Astrocyte (in vitro differentiated cells and primary cell): ENCODE data around the gene LDLRAD4. TPM values are rescaled to one million over a fixed set of nuclear protein-coding genes. Genes with fewer than 3 reads are reported as not detected.

Experiments used
- DNase-seq: peaks from one replicate; pipeline ENCODE4 v3.0.0-alpha.2; 2010; ENCODE audit warnings: low read depth
- FAIRE-seq: peaks from 2 replicates; lab custom pipeline; 2011; peaks lifted over from hg19 to GRCh38; lab: Jason Lieb, UNC
- H2AFZ ChIP-seq: 2 replicates; pipeline ENCODE4 v1.6.0; 2012; ENCODE audit warnings: low read depth, low read length, inconsistent platforms
- H3K27ac ChIP-seq: 2 replicates; pipeline ENCODE4 v1.5.1; 2011; ENCODE audit warnings: low read depth, low read length, inconsistent platforms
- H3K27me3 ChIP-seq: 2 replicates; pipeline ENCODE4 v1.6.0; 2011; ENCODE audit warnings: low read length, inconsistent platforms; ENCODE audit not compliant: insufficient read depth
- H3K36me3 ChIP-seq: 2 replicates; pipeline ENCODE4 v1.5.1; 2011; ENCODE audit warnings: low read length, inconsistent platforms; ENCODE audit not compliant: insufficient read depth
- H3K4me1 ChIP-seq: 2 replicates; pipeline ENCODE4 v1.5.1; 2011; ENCODE audit warnings: low read length, inconsistent platforms; ENCODE audit not compliant: insufficient read depth
- H3K4me2 ChIP-seq: 2 replicates; pipeline ENCODE4 v1.6.0; 2012; ENCODE audit warnings: low read length, inconsistent platforms
- H3K4me3 ChIP-seq: 2 replicates; pipeline ENCODE4 v1.5.1; 2011; ENCODE audit warnings: low read depth, mild to moderate bottlenecking, low read length, inconsistent platforms; ENCODE audit not compliant: insufficient read depth
- H3K79me2 ChIP-seq: 2 replicates; pipeline ENCODE4 v1.6.0; 2012; ENCODE audit warnings: mild to moderate bottlenecking, low read length, inconsistent platforms; ENCODE audit not compliant: insufficient read depth
- H3K9ac ChIP-seq: 2 replicates; pipeline ENCODE4 v1.6.0; 2012; ENCODE audit warnings: mild to moderate bottlenecking, low read length, inconsistent platforms
- H3K9me3 ChIP-seq: 2 replicates; pipeline ENCODE4 v1.5.1; 2012; ENCODE audit warnings: low read depth, mild to moderate bottlenecking, low read length, inconsistent platforms; ENCODE audit not compliant: insufficient read depth
- H4K20me1 ChIP-seq: 2 replicates; pipeline ENCODE4 v1.6.0; 2012; ENCODE audit warnings: low read length, inconsistent platforms; ENCODE audit not compliant: insufficient read depth
- H3K27ac Mint-ChIP-seq: one replicate; pipeline ENCODE4 v1.8.0; 2021; ENCODE audit warnings: mild to moderate bottlenecking, mixed read lengths; ENCODE audit not compliant: unreplicated experiment
- H3K27me3 Mint-ChIP-seq: one replicate; pipeline ENCODE4 v1.8.0; 2021; ENCODE audit warnings: low read depth, mixed read lengths; ENCODE audit not compliant: unreplicated experiment
- H3K36me3 Mint-ChIP-seq: one replicate; pipeline ENCODE4 v1.8.0; 2021; ENCODE audit warnings: low read depth, mixed read lengths; ENCODE audit not compliant: unreplicated experiment
- H3K4me1 Mint-ChIP-seq: one replicate; pipeline ENCODE4 v1.8.0; 2021; ENCODE audit warnings: low read depth, mixed read lengths; ENCODE audit not compliant: unreplicated experiment
- H3K4me3 Mint-ChIP-seq: one replicate; pipeline ENCODE4 v1.8.0; 2021; ENCODE audit warnings: mild to moderate bottlenecking, moderate library complexity, mixed read lengths; ENCODE audit not compliant: unreplicated experiment
- H3K9me3 Mint-ChIP-seq: one replicate; pipeline ENCODE4 v1.8.0; 2021; ENCODE audit warnings: mild to moderate bottlenecking, mixed read lengths; ENCODE audit not compliant: unreplicated experiment
- EZH2 ChIP-seq: IDR thresholded peaks from 2 replicates; pipeline ENCODE4 v1.6.1; 2012; ENCODE audit warnings: mild to moderate bottlenecking, low read length, inconsistent platforms; ENCODE audit not compliant: insufficient read depth
- total RNA-seq: library from RNA; stranded (reverse); gene quantifications from 2 replicates; pipeline ENCODE4 v1.2.1, GENCODE V29; 2021
- TF ChIP-seq, protein P1 (sequence below): IDR thresholded peaks from 2 replicates; pipeline ENCODE4 v1.5.1; 2011; ENCODE audit warnings: low read depth, mild to moderate bottlenecking, inconsistent platforms, low read length, moderate library complexity; ENCODE audit not compliant: insufficient read depth

LDLRAD4 gene
- total RNA-seq, 1 donor from 2014 or later = 26.0 TPM

DNA sequence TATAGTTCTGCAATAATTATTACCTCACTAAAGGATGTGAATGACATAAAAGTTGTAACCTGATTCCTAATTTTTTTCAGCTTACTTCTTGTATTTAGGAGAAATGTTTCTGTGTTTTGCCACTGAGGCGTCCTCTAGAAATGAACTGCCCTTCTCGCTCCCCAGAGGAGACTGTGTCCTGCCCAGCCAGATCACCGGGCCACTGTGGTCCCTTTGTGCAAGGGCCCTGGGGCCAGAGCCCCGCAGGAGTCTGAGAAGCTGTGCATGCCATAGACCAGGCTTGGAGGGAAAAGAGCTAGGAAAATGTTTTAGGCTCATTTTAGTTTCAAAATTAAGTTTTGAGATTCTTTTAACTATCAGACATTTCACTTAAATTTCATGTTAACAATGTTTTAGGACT lies 31.1 kb upstream of the LDLRAD4 start:
- peaks cover 6% of the 10 kb centered on the region for H3K27me3 ChIP-seq
- peaks cover 2% of the 10 kb centered on the region for H3K9me3 Mint-ChIP-seq
- no peak overlapping the region for H3K4me2 ChIP-seq
- H3K4me3 Mint-ChIP-seq = no peak overlapping the region
- peaks cover 19% of the 10 kb centered on the region for H3K27me3 Mint-ChIP-seq
- H4K20me1 ChIP-seq = no peaks in the 10 kb centered on the region
- no peak overlapping the region for H3K27ac ChIP-seq
- H3K79me2 ChIP-seq = no peaks in the 10 kb centered on the region
- no peak overlapping the region for H3K4me3 ChIP-seq
- no peak for DNase-seq
- no peak overlapping the region for H3K27ac Mint-ChIP-seq
- H3K4me1 Mint-ChIP-seq = peaks cover 7% of the 10 kb centered on the region
- no peaks in the 10 kb centered on the region for H3K9me3 ChIP-seq
- no peak for TF ChIP-seq EZH2
- TF ChIP-seq, protein P1, sequence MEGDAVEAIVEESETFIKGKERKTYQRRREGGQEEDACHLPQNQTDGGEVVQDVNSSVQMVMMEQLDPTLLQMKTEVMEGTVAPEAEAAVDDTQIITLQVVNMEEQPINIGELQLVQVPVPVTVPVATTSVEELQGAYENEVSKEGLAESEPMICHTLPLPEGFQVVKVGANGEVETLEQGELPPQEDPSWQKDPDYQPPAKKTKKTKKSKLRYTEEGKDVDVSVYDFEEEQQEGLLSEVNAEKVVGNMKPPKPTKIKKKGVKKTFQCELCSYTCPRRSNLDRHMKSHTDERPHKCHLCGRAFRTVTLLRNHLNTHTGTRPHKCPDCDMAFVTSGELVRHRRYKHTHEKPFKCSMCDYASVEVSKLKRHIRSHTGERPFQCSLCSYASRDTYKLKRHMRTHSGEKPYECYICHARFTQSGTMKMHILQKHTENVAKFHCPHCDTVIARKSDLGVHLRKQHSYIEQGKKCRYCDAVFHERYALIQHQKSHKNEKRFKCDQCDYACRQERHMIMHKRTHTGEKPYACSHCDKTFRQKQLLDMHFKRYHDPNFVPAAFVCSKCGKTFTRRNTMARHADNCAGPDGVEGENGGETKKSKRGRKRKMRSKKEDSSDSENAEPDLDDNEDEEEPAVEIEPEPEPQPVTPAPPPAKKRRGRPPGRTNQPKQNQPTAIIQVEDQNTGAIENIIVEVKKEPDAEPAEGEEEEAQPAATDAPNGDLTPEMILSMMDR = no peak
- no peak overlapping the region for H2AFZ ChIP-seq
- H3K9ac ChIP-seq = no peak overlapping the region
- H3K4me1 ChIP-seq = no peaks in the 10 kb centered on the region
- H3K36me3 Mint-ChIP-seq = peaks cover 3% of the 10 kb centered on the region
- H3K36me3 ChIP-seq = no peaks in the 10 kb centered on the region
- FAIRE-seq = no peak

DNA sequence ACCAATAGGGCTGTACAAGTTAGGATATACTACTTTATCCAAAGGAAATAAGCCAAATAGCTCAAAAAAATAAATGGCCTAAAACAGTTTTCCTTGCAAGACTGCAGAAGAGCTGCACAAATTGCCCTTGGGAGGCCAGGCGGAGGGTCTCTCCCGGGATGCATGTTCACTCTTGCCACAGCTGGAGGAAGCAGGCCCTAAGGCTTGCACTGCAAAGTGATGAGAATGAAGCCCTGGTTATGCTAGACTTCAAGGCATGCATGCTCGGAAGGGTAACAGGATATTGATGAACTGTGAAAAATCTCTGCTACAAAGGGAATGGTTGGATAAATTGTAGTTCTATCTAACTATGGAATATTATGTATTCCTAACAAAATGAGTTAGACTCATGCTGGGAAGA lies 27.5 kb upstream of the LDLRAD4 start:
- Histone ChIP-seq H3K27me3 (peaks cover 6% of the 10 kb centered on the region), H3K9ac (no peak overlapping the region), H2AFZ (no peak overlapping the region), H3K9me3 (no peaks in the 10 kb centered on the region), H3K4me2 (no peak overlapping the region), H4K20me1 (no peaks in the 10 kb centered on the region), H3K36me3 (no peaks in the 10 kb centered on the region), H3K4me3 (no peak overlapping the region), H3K27ac (no peak overlapping the region), H3K4me1 (no peaks in the 10 kb centered on the region), H3K79me2 (no peaks in the 10 kb centered on the region)
- H3K4me1 Mint-ChIP-seq = peaks cover 7% of the 10 kb centered on the region
- DNase-seq (no peak), FAIRE-seq (no peak)
- TF ChIP-seq EZH2 = no peak
- TF ChIP-seq, protein P1 = no peak
- no peak overlapping the region for H3K27ac Mint-ChIP-seq
- H3K36me3 Mint-ChIP-seq = no peaks in the 10 kb centered on the region
- H3K9me3 Mint-ChIP-seq = no peaks in the 10 kb centered on the region
- no peak overlapping the region for H3K4me3 Mint-ChIP-seq
- peaks cover 5% of the 10 kb centered on the region for H3K27me3 Mint-ChIP-seq

DNA sequence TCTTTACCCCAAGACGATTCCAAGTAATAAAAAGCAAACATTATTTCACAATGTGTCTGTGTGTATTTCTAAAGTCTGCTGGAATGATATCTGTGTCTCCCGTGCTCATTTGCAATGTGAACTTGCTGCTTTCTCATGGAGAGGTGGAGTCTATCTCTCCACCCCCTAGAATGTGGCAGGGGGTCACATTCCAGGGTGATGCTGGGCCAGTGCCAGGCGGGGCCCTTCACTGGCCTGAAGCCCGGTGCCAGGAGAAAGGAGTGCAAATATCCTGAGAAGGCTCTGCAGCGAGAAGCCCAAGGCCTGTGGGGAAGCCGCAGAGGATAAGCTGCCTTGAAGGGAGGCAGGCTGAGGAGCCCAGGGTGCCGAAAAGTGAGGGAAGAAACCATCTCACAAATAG lies 26.8 kb upstream of the LDLRAD4 start:
- no peaks in the 10 kb centered on the region for H3K9me3 Mint-ChIP-seq
- no peaks in the 10 kb centered on the region for H3K36me3 ChIP-seq
- peaks cover 6% of the 10 kb centered on the region for H3K27me3 ChIP-seq
- H3K9me3 ChIP-seq = no peaks in the 10 kb centered on the region
- H3K4me3 Mint-ChIP-seq = no peak overlapping the region
- H3K79me2 ChIP-seq = no peaks in the 10 kb centered on the region
- peaks cover 2% of the 10 kb centered on the region for H3K27me3 Mint-ChIP-seq
- no peaks in the 10 kb centered on the region for H3K4me1 ChIP-seq
- H2AFZ ChIP-seq = no peak overlapping the region
- no peak overlapping the region for H3K4me2 ChIP-seq
- DNase-seq (no peak), FAIRE-seq (no peak)
- H3K9ac ChIP-seq = no peak overlapping the region
- H3K36me3 Mint-ChIP-seq = no peaks in the 10 kb centered on the region
- H3K4me1 Mint-ChIP-seq = peaks cover 7% of the 10 kb centered on the region
- H3K27ac ChIP-seq = no peak overlapping the region
- no peak overlapping the region for H3K27ac Mint-ChIP-seq
- TF ChIP-seq, protein P1 = no peak
- TF ChIP-seq EZH2 = no peak
- no peak overlapping the region for H3K4me3 ChIP-seq
- no peaks in the 10 kb centered on the region for H4K20me1 ChIP-seq
